Measurements from ENCODE around the gene LRRC45. TPM values are rescaled to one million over a fixed set of nuclear protein-coding genes. Genes with fewer than 3 reads are reported as not detected.

LRRC45 gene
- total RNA-seq, 3 donors from 2014 or later = 18.9 to 20.0 (median 19.8) TPM

DNA sequence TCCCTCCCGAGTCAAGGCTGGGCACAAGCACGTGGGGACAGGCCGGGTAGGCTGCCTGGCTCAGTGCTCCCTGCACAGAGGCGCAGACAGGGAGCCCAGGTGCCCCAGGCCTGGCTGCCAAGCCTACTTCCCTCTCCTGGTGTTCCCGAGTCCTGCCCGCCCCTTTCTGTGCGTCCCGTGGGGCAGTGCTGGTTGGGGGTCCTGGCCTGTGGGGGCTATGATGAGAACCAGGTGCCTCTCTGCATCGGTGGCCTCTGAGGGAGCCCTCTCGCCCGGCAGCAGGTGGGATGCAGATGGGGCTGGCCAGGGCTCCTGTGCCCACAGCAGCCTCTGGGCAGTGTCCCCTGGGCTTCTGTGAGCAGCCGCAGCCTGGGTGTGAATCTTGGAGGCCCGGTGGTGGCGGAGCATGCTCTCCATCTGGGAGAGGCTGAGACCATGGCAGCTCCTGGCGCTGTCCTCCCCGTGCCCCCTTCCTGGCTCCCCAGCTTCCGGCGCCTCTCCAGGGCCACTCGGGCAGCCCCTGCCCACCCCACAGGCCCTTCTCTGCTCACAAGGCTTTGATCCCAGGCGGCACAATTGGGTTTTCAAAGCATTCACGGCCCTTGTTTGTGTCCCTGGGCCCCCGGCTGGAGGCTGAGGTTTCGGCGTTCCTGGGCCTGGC is 7.7 kb upstream of the LRRC45 start:
- no peak for ATAC-seq
- H3K4me3 ChIP-seq = no peak overlapping the region
- intact Hi-C loops (cut with DNase I, micrococcal nuclease) = loop anchor here in 1 of 2 donors (5.0 kb wide), 1 partner anchor 53 kb away; the partner anchor contains the start of gene NOTUM
- TF ChIP-seq, protein P1, sequence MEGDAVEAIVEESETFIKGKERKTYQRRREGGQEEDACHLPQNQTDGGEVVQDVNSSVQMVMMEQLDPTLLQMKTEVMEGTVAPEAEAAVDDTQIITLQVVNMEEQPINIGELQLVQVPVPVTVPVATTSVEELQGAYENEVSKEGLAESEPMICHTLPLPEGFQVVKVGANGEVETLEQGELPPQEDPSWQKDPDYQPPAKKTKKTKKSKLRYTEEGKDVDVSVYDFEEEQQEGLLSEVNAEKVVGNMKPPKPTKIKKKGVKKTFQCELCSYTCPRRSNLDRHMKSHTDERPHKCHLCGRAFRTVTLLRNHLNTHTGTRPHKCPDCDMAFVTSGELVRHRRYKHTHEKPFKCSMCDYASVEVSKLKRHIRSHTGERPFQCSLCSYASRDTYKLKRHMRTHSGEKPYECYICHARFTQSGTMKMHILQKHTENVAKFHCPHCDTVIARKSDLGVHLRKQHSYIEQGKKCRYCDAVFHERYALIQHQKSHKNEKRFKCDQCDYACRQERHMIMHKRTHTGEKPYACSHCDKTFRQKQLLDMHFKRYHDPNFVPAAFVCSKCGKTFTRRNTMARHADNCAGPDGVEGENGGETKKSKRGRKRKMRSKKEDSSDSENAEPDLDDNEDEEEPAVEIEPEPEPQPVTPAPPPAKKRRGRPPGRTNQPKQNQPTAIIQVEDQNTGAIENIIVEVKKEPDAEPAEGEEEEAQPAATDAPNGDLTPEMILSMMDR (IDR thresholded peaks at IDR 0.05) = no peak
- H3K9me3 ChIP-seq = no peaks in the 10 kb centered on the region
- no peaks in the 10 kb centered on the region for H3K36me3 ChIP-seq (ENCODE audit: low read depth)
- no peak for DNase-seq
- H3K4me1 ChIP-seq (ENCODE audit: low read depth) = peaks cover 8% of the 10 kb centered on the region

DNA sequence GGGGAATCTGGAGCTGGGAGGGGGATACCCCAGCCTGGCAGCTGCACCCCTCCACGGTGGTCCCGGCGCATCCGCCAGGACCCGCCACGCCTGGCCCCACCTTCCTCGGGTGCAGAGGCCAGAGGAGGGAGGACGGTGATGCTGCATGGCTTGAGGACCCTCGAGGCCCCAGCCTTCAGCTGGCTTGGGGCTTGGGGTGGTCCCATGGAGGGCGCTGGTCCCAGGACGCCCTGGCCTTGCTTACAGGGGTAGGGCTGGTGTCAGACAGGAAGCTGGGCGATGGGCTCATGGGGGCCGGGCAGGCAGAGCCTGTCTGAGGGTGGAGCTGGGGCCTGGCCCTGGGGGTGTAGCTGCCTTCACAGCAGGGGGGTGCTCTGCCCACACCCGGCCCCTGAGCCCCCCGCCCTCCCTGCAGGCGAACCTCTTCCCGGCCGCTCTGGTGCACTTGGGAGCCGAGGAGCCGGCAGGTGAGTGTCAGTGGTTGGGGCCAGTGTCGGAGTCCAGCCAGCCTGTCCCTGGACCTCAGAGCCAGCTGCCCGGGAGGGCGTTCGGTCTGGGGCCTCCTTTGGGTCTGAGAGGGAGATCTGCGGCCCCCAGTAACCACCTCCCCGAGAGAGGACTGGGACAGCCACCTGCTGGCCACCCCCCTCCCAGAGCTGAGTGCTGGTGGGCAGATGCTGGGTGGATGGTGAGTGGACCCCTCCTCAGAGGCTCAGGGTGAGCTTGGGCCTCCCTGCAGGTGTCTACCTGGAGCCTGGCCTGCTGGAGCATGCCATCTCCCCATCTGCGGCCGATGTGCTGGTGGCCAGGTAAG is 6.8 kb upstream of the LRRC45 start:
- Histone ChIP-seq H3K36me3 (ENCODE audit: low read depth) (no peaks in the 10 kb centered on the region), H3K4me3 (no peak overlapping the region), H3K9me3 (no peaks in the 10 kb centered on the region), H3K4me1 (ENCODE audit: low read depth) (peaks cover 14% of the 10 kb centered on the region)
- TF ChIP-seq, protein P1 (IDR thresholded peaks at IDR 0.05) = no peak
- intact Hi-C loops (cut with DNase I, micrococcal nuclease) = loop anchor here in 1 of 2 donors (5.0 kb wide), 1 partner anchor 54 kb away; the partner anchor contains the start of gene NOTUM
- ATAC-seq = no peak
- no peak for DNase-seq

DNA sequence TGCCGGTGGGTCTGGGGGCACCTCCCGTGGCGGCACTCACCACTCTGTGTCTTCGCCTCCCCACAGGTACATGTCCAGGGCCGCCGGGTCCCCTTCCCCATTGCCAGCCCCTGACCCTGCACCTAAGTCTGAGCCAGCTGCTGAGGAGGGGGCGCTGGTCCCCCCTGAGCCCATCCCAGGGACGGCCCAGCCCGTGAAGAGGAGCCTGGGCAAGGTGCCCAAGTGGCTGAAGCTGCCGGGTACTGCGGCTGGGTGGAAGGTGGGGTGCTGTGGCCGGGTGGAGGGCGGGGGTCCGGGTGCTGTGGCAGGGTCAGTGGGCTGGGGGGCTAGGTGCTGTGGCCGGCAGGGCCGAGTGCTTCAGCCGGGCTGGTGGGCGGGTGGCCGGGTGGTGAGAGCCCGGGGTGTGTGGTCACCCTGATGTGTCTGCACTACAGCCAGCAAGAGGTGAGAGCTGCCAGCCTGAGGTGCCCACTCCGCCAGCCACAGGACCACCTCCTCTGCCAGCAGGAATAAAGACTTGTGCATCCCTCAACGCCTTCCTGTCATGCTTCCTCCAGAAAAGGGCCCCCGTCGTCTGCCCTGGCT is 6.1 kb upstream of the LRRC45 start:
- DNase-seq (no peak), ATAC-seq (no peak)
- intact Hi-C loops (cut with DNase I, micrococcal nuclease) = loop anchor here in 1 of 2 donors (5.0 kb wide), 1 partner anchor 55 kb away; the partner anchor contains the start of gene NOTUM
- Histone ChIP-seq H3K9me3 (no peaks in the 10 kb centered on the region), H3K36me3 (ENCODE audit: low read depth) (no peaks in the 10 kb centered on the region), H3K4me1 (ENCODE audit: low read depth) (peaks cover 18% of the 10 kb centered on the region), H3K4me3 (no peak overlapping the region)
- TF ChIP-seq, protein P1 (IDR thresholded peaks at IDR 0.05) = no peak

DNA sequence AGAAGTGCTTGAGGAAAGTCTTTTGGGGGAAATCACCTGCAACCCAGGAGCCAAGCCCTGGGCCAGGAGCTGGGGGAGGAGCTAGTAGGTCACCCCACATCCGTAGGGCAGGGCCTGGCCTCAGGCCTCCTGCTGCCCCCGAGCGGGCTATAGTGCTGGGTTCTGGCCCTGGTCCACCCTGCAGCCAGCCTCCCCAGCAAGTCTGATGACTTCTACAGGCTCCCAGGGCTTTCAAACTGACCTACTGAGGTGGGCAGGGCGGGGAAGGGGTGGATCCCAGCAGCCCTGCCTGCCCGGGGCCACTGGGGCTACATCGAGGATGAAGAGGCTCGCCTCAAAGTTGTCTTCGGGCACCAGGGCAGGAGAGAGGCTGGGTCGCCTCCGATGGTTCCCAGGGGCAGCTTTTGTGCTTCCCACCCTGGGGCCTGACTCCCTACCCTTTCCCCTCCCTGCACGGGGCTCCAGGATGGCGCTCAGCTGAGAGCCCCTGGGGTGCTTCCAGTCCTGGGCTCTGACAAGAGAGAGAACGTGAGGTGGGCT is 5.4 kb upstream of the LRRC45 start:
- intact Hi-C loops (cut with DNase I, micrococcal nuclease) = loop anchor here in 1 of 2 donors (5.0 kb wide), 1 partner anchor 55 kb away; the partner anchor contains the start of gene NOTUM
- DNase-seq (no peak), ATAC-seq (no peak)

More for the DNA sequence above, 5.4 kb upstream of the LRRC45 start:
- H3K36me3 ChIP-seq (ENCODE audit: low read depth) = no peaks in the 10 kb centered on the region
- H3K4me3 ChIP-seq = no peak overlapping the region
- H3K9me3 ChIP-seq = no peaks in the 10 kb centered on the region
- peaks cover 18% of the 10 kb centered on the region for H3K4me1 ChIP-seq (ENCODE audit: low read depth)
- TF ChIP-seq, protein P1 (IDR thresholded peaks at IDR 0.05) = no peak
